ENCODE data around the gene ERP27.

The ERP27 gene

DNA sequence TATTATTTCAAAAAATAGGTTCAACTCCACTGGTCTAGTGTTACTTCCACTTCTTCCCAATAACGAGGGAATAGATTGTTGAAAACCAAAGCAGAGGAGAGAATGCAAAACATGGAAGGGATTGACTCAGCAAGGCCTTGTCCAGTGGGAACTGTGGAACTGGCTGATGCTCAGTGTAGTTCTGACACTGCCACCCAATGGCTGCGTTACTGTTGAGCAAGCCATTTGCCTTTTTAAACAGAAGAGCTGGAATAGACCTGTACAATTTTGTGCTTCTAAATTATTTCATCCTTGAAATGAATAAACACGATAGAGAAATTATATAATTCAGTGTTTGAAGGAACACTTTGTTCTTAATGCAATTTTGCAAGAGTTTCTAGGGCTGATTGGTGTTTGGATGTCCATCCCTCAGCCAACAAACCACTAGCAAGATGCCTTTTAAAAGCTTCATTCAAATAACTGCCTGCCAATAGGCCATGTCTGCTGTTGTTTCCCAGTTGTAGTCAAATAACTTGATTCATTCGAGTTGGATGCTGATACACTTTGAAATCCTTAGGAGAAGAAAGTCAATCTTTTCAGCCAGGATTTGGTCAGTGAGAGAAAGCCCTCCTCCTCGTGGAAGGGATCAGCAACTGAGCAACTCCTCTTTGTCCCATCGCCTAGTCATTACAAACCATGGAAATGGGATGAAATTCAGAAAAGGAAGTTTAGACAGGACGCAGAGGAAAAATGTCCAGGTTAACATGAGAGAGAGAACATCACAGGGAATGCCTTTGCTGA, 45.4 kb downstream of the ERP27 start:
- no peaks in the 10 kb centered on the region for H3K9me3 ChIP-seq (ENCODE audit: control insufficient read depth, low read length)
- H4K8ac ChIP-seq (ENCODE audit: low read length): no peak overlapping the region
- no peak overlapping the region for H3K4ac ChIP-seq (ENCODE audit: low read depth in 1 of 2, low read length in 2 of 2)
- 89% methylated on average over 6 of the region's 7 CpGs for WGBS
- H2AK5ac ChIP-seq (ENCODE audit: low read length, severe bottlenecking): no peak overlapping the region
- H3K27ac ChIP-seq (ENCODE audit: low read length, poor library complexity, severe bottlenecking): no peak overlapping the region
- no peak overlapping the region for H3K4me2 ChIP-seq (ENCODE audit: low read length, poor library complexity, severe bottlenecking)
- H3K14ac ChIP-seq (ENCODE audit: low read length in 2 of 2): no peak overlapping the region
- H3K4me1 ChIP-seq (ENCODE audit: control insufficient read depth, insufficient read depth, low read depth, low read length): no peaks in the 10 kb centered on the region
- no peak overlapping the region for H2BK120ac ChIP-seq (ENCODE audit: low read depth, low read length)
- no peak overlapping the region for H3K4me3 ChIP-seq (ENCODE audit: insufficient read depth in 1 of 2, low read depth in 1 of 2, low read length in 2 of 2)
- H3K79me1 ChIP-seq (replicated peaks; ENCODE audit: low read length, poor library complexity, severe bottlenecking): no peaks in the 10 kb centered on the region
- H4K91ac ChIP-seq (ENCODE audit: low read length): no peak overlapping the region
- H3K9ac ChIP-seq (ENCODE audit: low read length): peak overlapping the region; percentile 28
- H2AFZ ChIP-seq (ENCODE audit: low read depth, low read length): no peak overlapping the region
- H2BK12ac ChIP-seq (ENCODE audit: low read length in 2 of 2): no peak overlapping the region
- H2BK15ac ChIP-seq (ENCODE audit: low read depth, poor library complexity, severe bottlenecking): no peak overlapping the region
- H3K27me3 ChIP-seq (ENCODE audit: control insufficient read depth in 1 of 2, insufficient read depth in 1 of 2, low read length in 2 of 2): no peaks in the 10 kb centered on the region
- H2BK5ac ChIP-seq (ENCODE audit: low read depth, low read length, poor library complexity, severe bottlenecking): no peak overlapping the region
- no peak overlapping the region for H3K23ac ChIP-seq (ENCODE audit: low read length in 2 of 2)
- DNase-seq: no peak
- no peaks in the 10 kb centered on the region for H3K36me3 ChIP-seq (ENCODE audit: control insufficient read depth in 1 of 2, insufficient read depth in 2 of 2, low read depth in 1 of 2, low read length in 2 of 2)
- H3K18ac ChIP-seq (ENCODE audit: low read depth in 1 of 2, low read length in 2 of 2): no peak overlapping the region

DNA sequence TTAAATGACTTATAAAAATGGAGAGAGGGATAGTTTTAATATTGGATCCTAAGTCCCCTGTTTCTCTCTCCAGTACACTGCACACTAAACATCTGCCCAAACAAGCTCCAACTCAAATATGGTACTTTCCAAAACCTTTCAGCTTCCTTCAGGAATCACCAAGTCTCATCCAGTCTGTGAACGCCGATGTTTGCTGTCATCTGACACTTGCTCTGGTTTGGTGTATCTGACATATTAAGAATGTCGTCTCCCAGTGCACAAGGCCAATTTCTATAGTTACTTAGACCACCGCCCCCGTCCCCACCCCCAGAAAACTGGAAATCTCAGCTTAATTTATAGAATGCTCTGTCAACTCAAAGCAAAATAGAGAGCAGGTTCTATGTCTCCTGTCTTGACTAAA, 47.6 kb downstream of the ERP27 start:
- Histone ChIP-seq H4K91ac (ENCODE audit: low read length) (no peak overlapping the region), H2BK15ac (ENCODE audit: low read depth, poor library complexity, severe bottlenecking) (no peak overlapping the region), H3K23ac (ENCODE audit: low read length in 2 of 2) (no peak overlapping the region), H3K27me3 (ENCODE audit: control insufficient read depth in 1 of 2, insufficient read depth in 1 of 2, low read length in 2 of 2) (no peaks in the 10 kb centered on the region), H3K79me1 (replicated peaks; ENCODE audit: low read length, poor library complexity, severe bottlenecking) (no peaks in the 10 kb centered on the region), H3K9ac (ENCODE audit: low read length) (no peak overlapping the region), H3K27ac (ENCODE audit: low read length, poor library complexity, severe bottlenecking) (no peak overlapping the region), H2BK120ac (ENCODE audit: low read depth, low read length) (no peak overlapping the region), H3K9me3 (ENCODE audit: control insufficient read depth, low read length) (no peaks in the 10 kb centered on the region), H3K4me3 (ENCODE audit: insufficient read depth in 1 of 2, low read depth in 1 of 2, low read length in 2 of 2) (no peak overlapping the region), H4K8ac (ENCODE audit: low read length) (no peak overlapping the region), H3K4ac (ENCODE audit: low read depth in 1 of 2, low read length in 2 of 2) (no peak overlapping the region), H2BK5ac (ENCODE audit: low read depth, low read length, poor library complexity, severe bottlenecking) (no peak overlapping the region), H2BK12ac (ENCODE audit: low read length in 2 of 2) (no peak overlapping the region), H2AK5ac (ENCODE audit: low read length, severe bottlenecking) (no peak overlapping the region), H3K14ac (ENCODE audit: low read length in 2 of 2) (no peak overlapping the region), H3K36me3 (ENCODE audit: control insufficient read depth in 1 of 2, insufficient read depth in 2 of 2, low read depth in 1 of 2, low read length in 2 of 2) (no peaks in the 10 kb centered on the region), H2AFZ (ENCODE audit: low read depth, low read length) (no peak overlapping the region), H3K4me1 (ENCODE audit: control insufficient read depth, insufficient read depth, low read depth, low read length) (no peaks in the 10 kb centered on the region), H3K18ac (ENCODE audit: low read depth in 1 of 2, low read length in 2 of 2) (no peak overlapping the region), H3K4me2 (ENCODE audit: low read length, poor library complexity, severe bottlenecking) (no peak overlapping the region)
- WGBS: 92% methylated on average over 3 of the region's 5 CpGs
- no peak for DNase-seq

DNA sequence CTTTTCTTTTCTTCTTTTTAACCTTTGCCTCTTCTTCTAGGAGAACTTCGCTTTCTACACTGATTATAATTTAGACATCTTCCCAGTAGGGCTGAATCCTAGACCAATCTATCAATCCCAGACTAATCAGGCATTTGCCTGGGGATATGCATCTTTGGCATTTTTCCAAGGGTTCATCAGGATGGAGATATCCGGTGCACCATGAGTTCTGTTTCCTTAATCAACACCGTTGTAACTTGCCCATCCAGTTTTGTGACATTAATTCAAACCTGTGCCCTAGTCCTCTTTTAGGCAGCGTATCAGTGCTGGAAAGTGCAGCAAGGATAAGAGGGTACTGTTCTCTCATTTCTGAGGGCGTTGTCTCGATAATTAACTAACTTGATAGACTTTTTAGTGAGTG, 52.1 kb downstream of the ERP27 start:
- no peak overlapping the region for H3K27ac ChIP-seq (ENCODE audit: low read length, poor library complexity, severe bottlenecking)
- H2BK5ac ChIP-seq (ENCODE audit: low read depth, low read length, poor library complexity, severe bottlenecking): no peak overlapping the region
- H3K4me3 ChIP-seq (ENCODE audit: insufficient read depth in 1 of 2, low read depth in 1 of 2, low read length in 2 of 2): peak overlapping the region in 1 of 2 experiments; percentile 71
- no peaks in the 10 kb centered on the region for H3K9me3 ChIP-seq (ENCODE audit: control insufficient read depth, low read length)
- H3K14ac ChIP-seq (ENCODE audit: low read length in 2 of 2): no peak overlapping the region
- no peak overlapping the region for H3K4ac ChIP-seq (ENCODE audit: low read depth in 1 of 2, low read length in 2 of 2)
- no peak overlapping the region for H2BK12ac ChIP-seq (ENCODE audit: low read length in 2 of 2)
- no peak overlapping the region for H3K18ac ChIP-seq (ENCODE audit: low read depth in 1 of 2, low read length in 2 of 2)
- H3K36me3 ChIP-seq (ENCODE audit: control insufficient read depth in 1 of 2, insufficient read depth in 2 of 2, low read depth in 1 of 2, low read length in 2 of 2): no peaks in the 10 kb centered on the region
- H3K4me1 ChIP-seq (ENCODE audit: control insufficient read depth, insufficient read depth, low read depth, low read length): no peaks in the 10 kb centered on the region
- over 99% methylated on average over 6 of the region's 6 CpGs for WGBS
- H4K91ac ChIP-seq (ENCODE audit: low read length): no peak overlapping the region
- DNase-seq: no peak
- no peak overlapping the region for H2AFZ ChIP-seq (ENCODE audit: low read depth, low read length)
- no peak overlapping the region for H2AK5ac ChIP-seq (ENCODE audit: low read length, severe bottlenecking)
- no peak overlapping the region for H4K8ac ChIP-seq (ENCODE audit: low read length)
- no peaks in the 10 kb centered on the region for H3K79me1 ChIP-seq (replicated peaks; ENCODE audit: low read length, poor library complexity, severe bottlenecking)
- H3K4me2 ChIP-seq (ENCODE audit: low read length, poor library complexity, severe bottlenecking): no peak overlapping the region
- no peak overlapping the region for H3K23ac ChIP-seq (ENCODE audit: low read length in 2 of 2)
- H2BK120ac ChIP-seq (ENCODE audit: low read depth, low read length): no peak overlapping the region
- H3K9ac ChIP-seq (ENCODE audit: low read length): peak overlapping the region; percentile 75
- no peak overlapping the region for H2BK15ac ChIP-seq (ENCODE audit: low read depth, poor library complexity, severe bottlenecking)
- no peaks in the 10 kb centered on the region for H3K27me3 ChIP-seq (ENCODE audit: control insufficient read depth in 1 of 2, insufficient read depth in 1 of 2, low read length in 2 of 2)

DNA sequence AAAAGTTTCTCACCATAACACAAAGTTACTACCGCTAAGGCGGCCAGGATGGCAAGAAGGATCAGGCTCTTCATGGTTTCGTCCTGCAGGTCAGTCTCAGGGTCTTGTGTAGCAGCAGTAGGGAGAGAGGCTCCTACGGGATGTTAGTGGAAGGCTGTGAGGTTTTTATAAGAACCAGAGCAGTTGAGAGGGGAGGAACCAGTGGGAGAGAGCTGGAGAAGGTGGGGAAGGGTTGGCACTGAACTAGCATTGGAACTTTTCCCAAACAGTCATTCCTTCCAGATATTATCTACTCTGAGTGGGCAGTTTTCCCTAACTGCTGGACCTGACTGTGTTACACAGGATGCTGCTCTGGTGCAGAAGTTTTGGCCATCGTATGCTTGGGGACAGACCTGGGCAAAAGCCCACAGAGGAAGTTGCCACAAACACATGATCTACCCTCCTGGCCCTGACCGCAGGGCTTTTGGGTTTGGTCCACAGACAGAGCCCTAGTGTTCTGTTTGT, 52.6 kb downstream of the ERP27 start, which contains the start of gene MGP:
Gene MGP, minus strand, starts transcription at position 137 of the 504 bp plus-strand sequence. Its CDS starts 63 bp downstream, at position 74.
- no peak within 1 kb of the TSS for H2BK120ac ChIP-seq (ENCODE audit: low read depth, low read length)
- no peaks in the 10 kb centered on the region for H3K9me3 ChIP-seq (ENCODE audit: control insufficient read depth, low read length)
- H3K27ac ChIP-seq (ENCODE audit: low read length, poor library complexity, severe bottlenecking): no peak within 1 kb of the TSS
- H2BK5ac ChIP-seq (ENCODE audit: low read depth, low read length, poor library complexity, severe bottlenecking): no peak within 1 kb of the TSS
- H3K4me2 ChIP-seq (ENCODE audit: low read length, poor library complexity, severe bottlenecking): peak within 1 kb of the TSS; percentile 3
- no peak within 1 kb of the TSS for H2BK12ac ChIP-seq (ENCODE audit: low read length in 2 of 2)
- H3K9ac ChIP-seq (ENCODE audit: low read length): peak within 1 kb of the TSS; percentile 75
- H3K14ac ChIP-seq (ENCODE audit: low read length in 2 of 2): no peak within 1 kb of the TSS
- no peaks in the 10 kb centered on the region for H3K79me1 ChIP-seq (replicated peaks; ENCODE audit: low read length, poor library complexity, severe bottlenecking)
- no peaks in the 10 kb centered on the region for H3K27me3 ChIP-seq (ENCODE audit: control insufficient read depth in 1 of 2, insufficient read depth in 1 of 2, low read length in 2 of 2)
- no peaks in the 10 kb centered on the region for H3K4me1 ChIP-seq (ENCODE audit: control insufficient read depth, insufficient read depth, low read depth, low read length)
- H3K36me3 ChIP-seq (ENCODE audit: control insufficient read depth in 1 of 2, insufficient read depth in 2 of 2, low read depth in 1 of 2, low read length in 2 of 2): no peaks in the 10 kb centered on the region
- H2AK5ac ChIP-seq (ENCODE audit: low read length, severe bottlenecking): no peak within 1 kb of the TSS
- no peak within 1 kb of the TSS for H3K23ac ChIP-seq (ENCODE audit: low read length in 2 of 2)
- peak within 1 kb of the TSS in 1 of 2 experiments; percentile 71 for H3K4me3 ChIP-seq (ENCODE audit: insufficient read depth in 1 of 2, low read depth in 1 of 2, low read length in 2 of 2)
- DNase-seq: no peak
- no peak within 1 kb of the TSS for H2AFZ ChIP-seq (ENCODE audit: low read depth, low read length)
- 92% methylated on average over 5 of the region's 6 CpGs for WGBS
- H2BK15ac ChIP-seq (ENCODE audit: low read depth, poor library complexity, severe bottlenecking): no peak within 1 kb of the TSS
- no peak within 1 kb of the TSS for H3K4ac ChIP-seq (ENCODE audit: low read depth in 1 of 2, low read length in 2 of 2)
- no peak within 1 kb of the TSS for H4K8ac ChIP-seq (ENCODE audit: low read length)
- H4K91ac ChIP-seq (ENCODE audit: low read length): no peak within 1 kb of the TSS
- peak within 1 kb of the TSS in 1 of 2 experiments; percentile 16 for H3K18ac ChIP-seq (ENCODE audit: low read depth in 1 of 2, low read length in 2 of 2)

Measured in mesenchymal stem cell (in vitro differentiated cells and primary cell).